ENCODE results near the gene CCNI2.
A peak's percentile ranks its signal among the peaks of the same experiment; 100 is the strongest.

The CCNI2 gene, protein sequence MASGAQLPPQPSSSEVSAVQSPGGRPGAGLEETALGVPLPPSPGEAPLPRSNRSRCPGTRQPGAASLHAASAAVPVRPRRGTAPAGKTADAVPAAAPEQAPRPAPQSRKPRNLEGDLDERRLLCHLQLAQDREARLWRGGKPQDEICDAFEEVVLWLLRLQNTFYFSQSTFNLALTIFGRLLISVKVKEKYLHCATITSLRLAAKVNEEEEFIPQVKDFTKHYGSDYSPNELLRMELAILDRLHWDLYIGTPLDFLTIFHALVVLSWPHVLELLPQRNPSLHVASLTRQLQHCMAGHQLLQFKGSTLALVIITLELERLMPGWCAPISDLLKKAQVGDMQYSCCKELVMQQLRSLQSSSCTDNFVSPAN

DNA sequence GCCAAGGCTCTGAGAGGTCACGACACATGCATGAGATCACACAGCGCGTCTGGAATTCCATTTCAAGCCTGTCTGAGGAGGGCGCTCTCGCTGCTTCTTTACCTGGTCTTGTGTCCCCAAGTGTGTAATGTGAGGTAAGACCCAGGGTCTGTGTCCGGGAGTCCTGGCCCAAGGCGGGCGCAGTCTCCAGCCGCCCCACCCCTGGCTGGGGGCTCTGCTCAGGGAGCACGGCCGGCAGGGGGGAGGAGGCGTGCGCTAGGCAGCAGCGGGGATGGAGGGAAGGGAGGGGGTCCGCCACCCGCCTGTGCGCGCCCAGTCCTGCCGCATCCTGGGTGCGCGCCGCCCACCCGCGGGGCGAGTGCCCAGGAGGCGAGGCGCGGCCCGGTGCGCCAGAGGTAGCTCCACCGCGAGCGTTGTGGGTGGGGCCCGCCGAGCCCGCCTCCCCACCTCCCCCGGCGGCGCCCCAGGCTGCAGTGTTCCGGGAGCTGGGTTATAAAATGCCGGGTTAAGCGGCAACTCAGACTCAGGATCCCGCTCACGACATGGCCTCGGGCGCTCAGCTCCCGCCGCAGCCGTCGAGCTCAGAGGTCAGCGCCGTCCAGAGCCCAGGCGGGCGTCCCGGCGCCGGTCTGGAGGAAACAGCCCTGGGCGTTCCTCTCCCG is at the start of gene CCNI2:
Gene CCNI2 (plus strand): TSS at position 473 of the 662 bp plus-strand sequence. CDS start 70 bp downstream, at position 543.
- DNase-seq = peak; percentile 83

DNA sequence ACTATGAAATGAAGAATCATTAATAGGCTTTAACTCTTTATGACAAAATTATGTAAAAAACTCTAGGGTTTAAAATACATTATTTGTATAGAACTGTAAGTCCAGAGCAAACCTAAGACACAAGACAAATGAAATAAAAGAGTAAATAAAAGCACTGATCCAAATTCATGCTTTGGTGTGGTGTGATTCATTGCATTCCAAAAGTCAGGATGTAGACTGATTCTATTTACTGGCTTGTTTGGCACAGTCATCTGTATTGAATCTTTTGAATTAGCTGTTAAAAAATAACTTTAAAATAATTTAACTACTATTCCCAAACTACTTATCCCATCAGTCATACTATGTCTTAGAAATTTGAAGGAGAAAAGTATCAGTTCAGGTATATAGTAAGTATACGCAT is 42.4 kb upstream of the CCNI2 start:
- DNase-seq = no peak

DNA sequence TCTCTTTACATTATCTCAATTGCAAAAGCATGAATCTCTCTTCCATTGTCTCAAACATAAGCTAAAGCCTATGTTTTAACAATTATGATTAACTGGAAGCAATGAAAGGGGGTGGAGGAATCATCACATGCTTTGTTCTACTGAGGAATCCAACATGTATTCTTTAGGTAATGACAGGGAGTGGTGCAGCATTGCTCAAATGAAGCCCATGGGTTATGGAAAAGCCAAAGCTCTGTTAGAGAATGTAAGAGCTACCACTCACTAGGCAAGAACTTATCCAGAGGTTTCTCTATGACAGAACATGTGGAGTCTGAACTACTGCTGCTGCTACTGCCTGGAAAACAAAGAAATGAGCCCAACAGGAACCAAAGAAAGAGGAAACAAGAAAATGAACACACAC is 38.6 kb upstream of the CCNI2 start:
- DNase-seq = no peak

DNA sequence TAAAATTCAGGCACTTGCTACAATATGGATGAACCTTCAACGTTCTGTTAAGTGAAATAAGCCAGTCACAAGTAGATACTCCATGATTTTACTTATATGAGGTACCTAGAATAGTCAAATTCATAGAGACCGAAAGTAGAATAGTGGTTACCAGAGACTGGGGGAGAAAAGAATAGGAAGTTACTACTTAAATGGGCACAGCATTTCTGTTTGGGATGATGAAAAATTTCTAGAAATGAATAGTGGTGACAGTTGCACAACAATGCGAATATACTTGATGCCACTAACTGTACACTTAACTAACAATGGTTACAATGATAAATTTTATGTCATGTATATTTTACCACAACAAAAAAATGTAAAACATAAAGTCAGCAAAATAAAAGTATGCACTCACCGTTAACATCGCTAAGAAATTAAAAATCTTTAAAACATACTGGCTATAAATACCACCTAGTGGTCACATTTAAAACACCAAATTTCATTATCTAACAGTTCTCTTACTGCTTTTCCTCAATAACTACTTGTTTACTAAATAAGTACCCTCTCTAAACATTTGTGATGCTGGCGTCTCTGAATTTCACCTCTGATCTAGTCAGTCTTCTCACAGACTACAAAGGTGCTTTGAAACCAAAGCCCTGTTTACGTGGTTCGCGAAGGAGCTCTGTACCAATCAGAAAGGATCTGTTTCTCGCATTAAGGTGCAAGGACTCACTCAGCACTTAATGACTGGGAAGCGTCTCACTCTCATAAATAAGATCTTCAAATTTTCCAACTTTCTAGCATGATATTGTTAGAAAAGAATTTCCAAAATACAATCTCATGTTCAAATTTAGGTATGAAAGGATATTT is 32.5 kb upstream of the CCNI2 start:
- no peak for DNase-seq

DNA sequence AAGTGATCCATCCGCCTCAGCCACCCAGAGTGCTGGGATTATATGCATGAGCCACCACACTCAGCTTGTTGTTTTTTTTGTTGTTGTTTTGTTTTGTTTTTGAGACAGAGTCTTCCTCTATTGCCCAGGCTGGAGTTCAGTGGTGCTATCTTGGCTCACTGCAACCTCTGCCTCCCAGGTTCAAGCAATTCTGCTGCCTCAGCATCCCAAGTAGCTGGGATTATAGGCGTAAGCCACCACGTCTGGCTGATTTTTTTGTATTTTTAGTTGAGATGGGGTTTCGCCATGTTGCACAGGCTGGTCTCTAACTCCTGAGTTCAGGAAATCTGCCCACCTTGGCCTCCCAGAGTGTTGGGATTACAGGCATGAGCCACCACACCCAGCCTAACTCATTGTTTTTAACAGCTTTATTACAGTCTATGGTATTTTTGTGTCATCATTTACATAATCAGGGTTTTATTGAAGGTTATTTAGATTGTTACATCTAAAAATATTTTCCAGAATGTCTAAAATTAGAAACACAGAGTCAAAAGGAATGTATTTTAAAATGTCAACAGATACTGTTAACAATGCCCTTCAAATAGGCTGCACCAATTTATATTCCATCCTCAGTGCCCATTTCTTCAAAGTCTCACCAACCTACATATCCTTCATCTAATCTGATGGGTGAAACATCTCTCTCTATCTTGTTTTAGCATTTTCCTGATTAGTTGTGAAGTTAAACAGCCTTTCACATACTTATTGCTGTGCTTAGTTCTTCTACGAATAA is 28.5 kb upstream of the CCNI2 start:
- DNase-seq = no peak

DNA sequence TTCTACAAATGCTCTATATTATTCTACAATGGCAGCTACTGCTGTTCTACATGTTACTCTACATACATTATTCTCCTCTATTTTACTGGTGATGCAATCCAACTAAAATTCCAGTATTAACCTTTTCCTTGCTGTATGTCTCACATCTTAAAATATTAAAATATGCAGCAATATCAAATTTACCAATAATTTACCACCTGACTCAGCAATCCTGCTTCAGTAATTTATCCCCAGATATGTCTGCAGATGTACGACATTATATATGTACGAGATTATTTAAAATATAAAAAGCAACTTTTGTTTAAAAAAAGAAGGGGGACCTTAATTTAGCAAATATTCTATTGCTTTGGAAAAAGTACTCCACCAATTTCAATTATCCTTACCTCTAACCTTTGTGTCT is 21.5 kb upstream of the CCNI2 start:
- DNase-seq = no peak

DNA sequence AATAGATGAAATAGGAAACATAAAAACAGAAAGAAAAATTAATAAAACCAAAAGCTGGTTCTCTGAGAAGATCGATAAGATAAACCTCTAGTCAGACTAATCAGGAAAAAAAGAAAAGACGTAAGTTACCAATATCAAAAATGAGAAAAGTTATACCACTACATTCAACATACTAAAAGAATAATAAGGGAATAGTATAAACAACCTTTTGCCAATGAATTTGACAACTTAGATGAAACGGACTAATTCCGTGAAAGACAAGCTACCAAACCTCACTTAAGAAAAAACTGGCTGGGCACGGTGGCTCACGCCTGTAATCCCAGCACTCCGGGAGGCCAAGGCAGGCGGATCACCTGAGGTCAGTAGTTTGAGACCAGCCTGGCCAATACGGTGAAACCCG is 17.3 kb upstream of the CCNI2 start:
- DNase-seq = no peak

DNA sequence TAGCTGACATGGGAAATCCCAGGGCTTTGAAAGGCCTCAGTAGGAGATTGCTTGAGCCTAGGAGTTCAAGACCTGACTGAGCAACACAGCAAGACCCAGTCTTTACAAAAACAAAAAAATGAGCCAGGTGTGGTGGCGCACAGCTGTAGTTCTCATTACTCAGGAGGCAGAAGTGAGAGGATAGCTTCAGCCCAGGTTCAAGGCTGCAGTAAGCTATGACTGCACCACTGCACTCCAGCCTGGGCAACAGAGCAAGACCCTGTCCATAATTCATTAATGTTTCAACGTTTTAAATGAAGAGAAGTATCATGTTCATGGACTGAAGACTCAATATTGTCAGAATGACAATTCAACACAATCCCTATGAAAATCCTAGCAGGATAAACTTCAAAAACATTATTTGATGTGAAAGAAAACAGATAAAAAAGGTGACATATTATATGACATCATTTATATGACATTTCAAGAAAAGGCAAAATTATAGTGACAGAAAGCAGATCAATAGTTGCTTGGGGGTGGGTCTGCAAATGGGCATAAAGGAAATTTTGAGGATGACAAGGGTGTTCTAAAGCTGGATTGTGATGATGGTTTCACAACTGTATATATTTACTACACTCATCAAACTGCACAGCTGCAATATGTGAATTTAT is 13.6 kb upstream of the CCNI2 start:
- no peak for DNase-seq

DNA sequence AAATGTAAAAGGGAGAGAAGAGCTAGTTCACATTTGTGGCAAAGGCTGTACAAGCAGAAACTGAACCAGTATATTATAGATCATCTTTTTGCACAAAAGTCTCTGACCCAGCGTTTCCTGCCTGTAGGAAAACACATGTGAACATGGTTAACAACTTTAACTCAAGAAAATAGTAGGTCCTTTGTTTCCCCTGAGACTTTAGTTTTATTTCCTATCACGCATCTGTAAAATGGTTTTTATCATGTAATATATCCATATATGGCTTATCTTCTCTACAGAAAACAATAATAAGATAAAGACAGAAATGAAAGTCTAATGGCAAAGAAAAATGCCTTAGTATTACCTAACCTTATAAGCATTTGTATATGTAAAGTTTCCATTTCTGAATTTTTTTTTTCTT is 12.5 kb upstream of the CCNI2 start:
- DNase-seq = no peak

DNA sequence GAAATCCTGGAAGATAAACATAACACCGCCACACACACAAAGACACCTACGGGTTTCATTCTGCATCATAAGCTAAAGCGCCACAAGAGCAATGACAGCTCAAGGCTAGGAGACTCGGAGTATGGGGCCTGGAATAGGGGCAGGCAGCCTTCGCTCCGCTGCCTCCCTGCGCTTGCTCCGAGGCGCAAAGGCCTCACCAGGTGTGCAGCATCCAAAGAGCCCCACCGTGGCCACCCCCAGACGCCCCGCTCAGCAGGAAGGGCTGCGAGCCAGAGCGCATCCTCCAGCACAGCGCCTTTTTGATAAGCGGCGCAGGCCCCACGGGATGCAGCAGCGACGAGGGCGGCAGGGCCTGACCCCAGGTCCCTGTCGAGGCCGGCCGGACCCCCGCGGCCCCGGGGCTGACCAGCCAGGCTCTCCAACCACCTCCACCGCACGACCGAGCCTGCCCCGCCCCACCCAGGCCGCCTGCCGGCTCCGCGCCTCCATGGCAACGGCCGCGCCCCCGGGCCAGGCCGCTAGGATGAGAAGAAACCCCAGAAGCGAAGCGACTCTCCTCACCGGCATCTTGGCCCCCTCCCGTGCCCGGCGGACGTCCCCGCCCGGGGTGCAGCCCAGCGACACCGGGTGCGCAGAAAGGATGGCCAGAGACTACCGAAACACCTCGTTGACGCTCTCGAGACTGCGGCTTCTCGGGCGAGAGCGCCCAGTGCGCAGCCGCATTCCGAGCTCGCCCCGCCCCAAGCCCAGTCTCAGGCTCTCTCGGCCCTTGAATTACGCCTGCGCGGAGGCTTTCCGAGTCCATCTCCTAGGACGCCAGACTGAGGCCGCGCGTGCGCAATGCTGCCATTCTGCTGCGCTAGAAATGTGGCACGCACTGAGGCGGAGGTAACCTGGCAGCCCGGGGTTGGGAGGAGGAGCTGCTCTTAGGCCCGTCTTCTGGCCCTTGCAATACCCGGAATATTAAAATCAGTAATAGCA is 10.1 kb upstream of the CCNI2 start, which contains the start of gene KIF3A:
Gene KIF3A (minus strand): TSS at position 694 of the 981 bp plus-strand sequence. CDS start 127 bp downstream, at position 567.
- DNase-seq = peak; percentile 100

DNA sequence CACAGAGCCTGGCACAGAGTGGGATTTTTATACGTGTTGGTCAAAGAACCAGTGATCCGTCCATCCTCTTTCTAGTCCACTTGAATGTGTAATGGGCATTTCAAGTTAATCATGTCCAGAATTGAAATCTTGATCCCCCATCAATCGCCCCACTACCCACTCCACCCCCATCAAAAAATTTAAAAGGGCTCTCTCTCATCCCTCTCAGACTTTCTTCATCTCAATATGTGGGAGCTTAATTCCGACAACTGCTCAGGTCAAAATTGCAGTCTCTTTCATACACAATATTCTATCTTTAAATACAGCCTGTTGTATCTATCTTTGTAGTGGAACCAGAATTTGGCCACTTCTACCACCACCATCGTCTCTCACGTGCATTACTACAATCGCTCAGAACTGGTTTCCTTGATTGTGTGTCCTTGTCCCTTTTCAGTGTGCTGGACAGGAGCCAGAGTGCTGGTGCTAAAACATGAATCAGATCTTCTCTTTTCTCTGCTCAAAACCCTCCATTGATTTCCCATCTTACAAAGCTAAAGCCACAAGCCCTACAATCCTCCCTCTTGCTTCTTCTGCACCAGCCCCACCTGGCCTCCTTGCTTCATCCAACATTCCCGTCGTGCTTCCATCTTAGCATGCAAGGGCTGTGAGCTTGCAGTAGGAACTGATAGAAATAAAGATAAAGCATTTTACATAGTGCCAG is 9.1 kb upstream of the CCNI2 start:
- DNase-seq = no peak

DNA sequence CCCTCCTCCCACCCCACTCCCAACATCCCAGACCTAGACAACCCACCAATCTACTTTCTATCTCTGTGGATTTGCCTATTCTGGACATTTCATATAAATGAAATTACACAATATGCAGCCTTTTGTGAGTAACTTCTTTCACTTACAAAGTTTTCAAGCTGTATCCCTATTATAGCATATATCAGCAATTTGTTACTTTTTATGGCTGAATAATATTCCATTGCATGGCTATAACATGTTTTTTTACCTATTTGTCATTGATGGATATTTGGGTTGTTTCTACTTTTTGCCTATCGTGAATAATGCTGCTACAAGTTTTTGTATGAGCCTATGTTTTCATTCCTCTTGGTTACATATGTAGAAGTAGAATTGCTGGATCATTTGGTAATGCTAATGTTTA is 8.0 kb upstream of the CCNI2 start:
- DNase-seq = no peak

DNA sequence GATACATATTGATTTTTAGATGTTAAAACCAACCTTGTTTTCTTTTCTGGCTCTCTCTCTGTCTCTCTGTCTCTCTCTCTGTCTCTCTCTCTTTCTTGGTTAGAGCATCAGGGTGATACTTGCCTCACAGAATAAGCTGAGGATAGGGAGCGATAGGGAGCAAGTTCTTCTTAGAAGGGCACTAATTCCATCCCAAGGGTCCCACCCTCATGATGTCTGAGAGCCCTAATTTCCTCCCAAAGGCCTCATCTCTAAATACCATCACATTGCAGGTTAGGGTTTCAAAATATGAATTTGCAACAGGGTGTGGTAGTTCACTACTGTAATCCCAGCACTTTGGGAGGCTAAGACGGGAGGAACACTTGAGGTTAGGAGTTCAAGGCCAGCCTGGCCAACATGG is 5.1 kb upstream of the CCNI2 start:
- no peak for DNase-seq

DNA sequence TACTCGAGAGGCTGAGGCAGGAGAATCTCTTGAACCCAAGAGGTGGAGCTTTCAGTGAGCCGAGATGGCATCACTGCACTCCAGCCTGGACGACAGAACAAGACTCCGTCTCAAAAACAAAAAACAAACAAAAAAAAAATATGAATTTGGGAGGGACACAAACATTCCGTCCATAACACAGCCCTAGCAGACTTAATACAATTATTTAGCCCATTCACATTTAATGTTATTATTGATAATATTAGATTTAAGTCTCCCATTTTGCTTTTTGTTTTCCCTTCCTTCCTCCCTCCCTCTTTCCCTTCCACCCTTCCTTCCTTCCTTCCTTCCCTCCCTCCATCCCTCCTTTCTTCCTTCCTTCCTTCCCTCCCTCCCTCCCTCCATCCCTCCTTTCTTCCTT is 4.6 kb upstream of the CCNI2 start:
- no peak for DNase-seq

DNA sequence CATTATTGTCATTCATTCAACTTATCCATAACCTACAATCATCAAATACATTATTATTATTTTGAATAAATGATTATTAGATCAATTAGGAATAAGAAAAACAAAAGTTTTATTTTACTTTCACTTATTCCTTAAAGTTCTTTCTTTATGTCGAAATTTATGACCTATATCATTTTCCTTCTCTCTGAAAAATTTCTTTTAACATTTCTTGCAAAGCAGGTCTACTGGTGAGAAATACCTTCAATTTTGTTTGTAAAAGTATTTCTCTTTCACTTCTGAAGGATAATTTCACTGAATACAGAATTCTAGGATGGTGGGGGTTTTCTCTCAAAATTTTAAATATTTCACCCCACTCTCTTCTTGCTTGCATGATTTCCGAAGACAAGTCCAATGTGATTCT is 2.6 kb upstream of the CCNI2 start:
- DNase-seq = no peak

DNA sequence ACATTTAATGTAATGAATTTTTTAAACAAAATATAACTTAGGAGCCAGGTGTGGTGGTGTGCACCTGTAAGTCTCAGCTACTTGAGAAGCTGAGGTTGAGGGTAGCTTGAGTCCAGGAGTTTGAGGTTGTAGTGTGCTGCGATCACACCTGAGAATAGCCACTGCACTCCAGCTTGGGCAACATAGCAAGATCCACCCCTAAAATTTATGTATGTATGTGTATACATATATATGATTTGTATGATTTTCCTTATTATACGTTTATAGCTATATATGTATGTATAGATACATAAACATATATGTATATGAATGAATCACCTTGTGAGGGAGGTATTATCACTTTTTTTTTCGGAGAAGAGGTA is 653 bp upstream of the CCNI2 start:
- DNase-seq = no peak

DNA sequence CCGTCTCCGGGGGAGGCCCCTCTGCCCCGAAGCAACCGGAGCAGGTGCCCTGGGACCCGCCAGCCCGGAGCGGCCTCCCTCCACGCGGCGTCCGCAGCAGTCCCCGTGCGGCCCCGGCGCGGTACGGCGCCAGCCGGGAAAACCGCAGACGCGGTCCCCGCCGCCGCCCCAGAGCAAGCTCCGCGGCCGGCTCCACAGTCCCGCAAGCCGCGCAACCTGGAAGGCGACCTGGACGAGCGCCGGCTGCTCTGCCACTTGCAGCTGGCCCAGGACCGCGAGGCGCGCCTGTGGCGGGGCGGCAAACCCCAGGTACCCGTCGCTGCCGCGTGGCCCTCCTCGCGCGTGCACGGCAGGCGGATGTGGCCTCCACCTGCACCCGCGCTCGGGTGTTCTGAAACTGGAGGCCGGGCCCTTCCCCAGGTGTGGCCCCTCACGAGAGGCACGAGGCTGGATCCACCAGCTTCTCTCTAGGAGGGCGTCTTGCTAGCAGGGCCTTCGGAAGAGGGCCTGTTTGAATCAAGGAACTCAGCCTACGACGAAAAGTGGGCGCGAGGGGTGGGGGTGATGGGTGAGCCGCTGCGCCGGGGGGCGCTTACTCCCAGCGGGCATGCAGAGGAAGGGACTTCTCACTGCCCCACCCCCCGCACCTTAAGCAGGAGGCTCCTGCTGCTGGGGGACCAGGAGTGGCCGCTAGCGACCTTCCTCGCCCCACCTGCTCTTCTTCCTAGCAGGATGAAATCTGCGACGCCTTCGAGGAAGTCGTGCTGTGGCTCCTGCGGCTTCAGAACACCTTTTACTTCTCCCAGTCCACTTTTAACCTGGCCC is 602 bp downstream of the CCNI2 start:
- peak; percentile 67 for DNase-seq

DNA sequence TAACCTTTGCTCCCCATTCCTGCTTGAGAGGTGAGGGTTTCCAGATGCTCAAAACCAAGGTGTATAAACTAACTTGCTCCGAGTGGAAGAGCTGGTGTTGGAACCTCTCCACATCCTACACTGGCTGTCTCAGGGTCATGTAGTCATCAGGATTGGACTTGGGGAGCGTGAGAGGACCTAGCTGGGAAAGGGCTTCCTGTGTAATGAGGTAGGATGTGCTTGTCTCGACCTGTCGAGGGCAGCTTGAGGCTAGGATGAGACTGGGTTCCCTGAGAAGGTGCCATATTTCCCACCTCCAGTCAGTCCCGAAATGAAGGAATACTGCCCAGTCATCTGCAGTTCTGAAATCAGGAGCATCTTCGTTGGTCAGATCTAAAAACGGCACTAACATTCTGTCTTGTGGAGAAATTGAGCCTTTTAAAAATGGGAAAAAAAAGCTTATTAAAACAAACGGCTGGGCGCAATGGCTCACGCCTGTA is 1.3 kb downstream of the CCNI2 start:
- DNase-seq = no peak

DNA sequence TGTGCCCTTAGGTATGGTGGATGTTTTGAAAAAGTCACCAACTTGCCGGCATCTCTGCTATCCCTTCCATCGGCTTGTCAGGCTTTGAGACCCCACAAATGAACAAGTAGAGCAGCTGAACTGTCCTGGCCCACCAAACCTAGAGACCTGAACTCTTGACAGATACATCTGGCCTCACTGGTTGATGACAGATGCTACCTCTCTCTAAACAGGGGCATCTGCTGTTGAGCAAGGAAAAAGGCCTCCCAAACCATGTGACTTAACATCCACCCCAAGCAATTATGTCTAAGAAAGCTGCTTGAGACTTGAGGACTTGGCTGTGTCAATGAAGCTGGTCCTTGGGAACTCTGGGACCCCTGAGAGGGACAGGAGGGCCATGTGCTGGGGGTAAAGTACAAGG is 2.3 kb downstream of the CCNI2 start:
- no peak for DNase-seq

All from CD4-positive, alpha-beta T cell treated with Interleukin-17A for 4 hours (primary cell).